ENCODE measurements around the gene SLIT3.

SLIT3 gene

DNA sequence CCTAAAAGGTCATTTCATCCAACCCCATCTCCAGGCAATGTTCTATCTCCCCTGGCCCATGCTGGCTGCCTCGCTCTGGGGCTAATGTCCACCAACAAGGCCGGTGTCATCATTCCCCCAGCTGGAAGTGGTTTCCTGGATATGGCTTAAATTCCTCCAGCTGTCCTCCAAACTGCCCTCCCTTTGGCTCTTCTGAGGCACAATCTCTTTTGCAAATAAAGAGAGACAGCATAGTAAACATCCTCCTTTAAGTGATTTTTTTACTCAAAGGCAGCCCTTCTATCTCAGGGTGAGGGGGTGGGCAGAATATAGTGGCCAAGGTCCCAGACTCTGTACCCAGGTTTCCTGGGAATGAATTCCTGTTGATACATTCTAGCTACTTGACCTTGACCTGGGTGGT is 604.3 kb downstream of the SLIT3 start:
- DNase-seq (ENCODE audit: low spot score), result no peak

DNA sequence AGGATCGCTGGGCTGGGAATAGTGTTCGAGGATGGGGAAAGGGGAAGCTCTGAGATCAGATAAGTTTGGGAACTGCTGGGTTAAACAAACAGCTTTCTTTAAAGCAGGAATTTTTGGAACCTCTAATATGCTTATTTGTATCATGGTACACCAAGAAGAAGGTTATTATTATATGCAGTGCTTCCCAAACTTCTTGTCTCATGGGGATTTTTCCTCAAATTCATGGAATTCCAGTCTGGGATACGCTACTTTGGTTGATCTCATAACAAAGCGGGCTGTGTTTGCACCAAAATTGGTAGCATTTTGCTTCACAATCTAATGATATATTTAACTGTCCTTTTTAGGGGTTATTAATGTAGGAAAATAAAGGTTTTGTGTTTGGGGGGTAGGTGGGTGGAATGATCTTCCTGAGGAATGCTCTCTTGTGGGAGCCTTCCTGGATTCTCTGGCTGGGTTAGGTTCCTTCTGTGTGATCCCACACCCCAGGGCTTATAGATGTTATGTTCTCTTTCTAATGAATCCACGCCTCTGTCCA is 605.6 kb downstream of the SLIT3 start:
- no peak for DNase-seq (ENCODE audit: low spot score)

DNA sequence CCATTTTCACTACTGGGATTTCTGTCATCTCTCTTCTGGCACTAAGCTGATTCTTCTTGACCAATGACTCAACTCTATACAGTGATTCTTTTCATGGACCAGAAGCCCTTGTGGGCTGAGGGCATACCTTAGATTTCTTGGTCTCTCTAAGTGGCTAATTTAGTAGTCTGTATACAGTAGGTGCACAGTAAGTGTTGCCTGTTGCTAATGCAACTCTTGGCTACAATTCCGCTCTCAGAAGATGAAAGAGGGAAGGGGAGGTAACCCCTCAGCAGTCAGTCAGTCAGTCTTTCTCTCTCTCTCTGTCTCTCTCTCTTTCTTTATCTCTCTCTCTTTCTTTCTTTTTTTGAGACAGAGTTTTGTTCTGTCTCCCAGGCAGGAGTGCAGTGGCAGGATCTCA is 606.6 kb downstream of the SLIT3 start:
- DNase-seq (ENCODE audit: low spot score), result no peak

DNA sequence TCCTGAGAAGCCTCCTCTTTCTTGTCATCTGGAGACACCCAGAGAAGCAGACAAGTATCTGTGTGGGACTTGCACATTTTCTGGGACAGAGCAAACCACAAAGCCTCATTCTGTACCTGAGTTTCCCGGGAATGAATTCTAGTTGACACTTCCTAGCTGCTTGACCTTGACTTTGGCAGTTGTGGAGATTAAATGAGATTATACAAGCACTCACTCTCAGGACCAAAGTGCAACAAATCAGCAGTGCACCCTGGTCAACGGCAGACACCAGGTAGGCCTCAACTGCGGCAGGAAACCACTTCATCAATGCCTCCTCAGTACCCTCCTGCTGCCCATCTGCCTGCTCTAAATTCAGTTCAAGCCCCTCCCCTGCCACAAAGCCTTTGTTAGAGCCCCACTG is 607.1 kb downstream of the SLIT3 start:
- no peak for DNase-seq (ENCODE audit: low spot score)

DNA sequence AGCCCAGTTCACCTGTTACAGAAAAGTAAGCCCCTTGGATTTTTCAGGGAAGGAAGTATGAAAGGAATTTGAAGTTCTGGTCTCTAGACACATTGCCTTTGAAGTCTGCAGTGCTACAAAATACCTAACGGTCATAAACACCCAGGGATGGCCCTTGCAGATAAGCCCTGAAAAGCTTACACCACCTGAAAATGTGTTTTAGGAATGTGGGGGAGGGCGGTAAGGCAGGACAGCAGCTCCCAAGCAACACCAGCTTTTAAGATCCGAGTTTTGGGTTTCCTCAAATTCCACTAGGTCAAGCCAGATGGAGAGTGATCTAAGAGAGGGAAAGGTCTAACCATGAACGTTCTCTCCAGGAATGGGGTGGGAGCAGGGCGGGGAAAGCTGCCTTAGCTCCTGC is 607.6 kb downstream of the SLIT3 start:
- no peak for DNase-seq (ENCODE audit: low spot score)

DNA sequence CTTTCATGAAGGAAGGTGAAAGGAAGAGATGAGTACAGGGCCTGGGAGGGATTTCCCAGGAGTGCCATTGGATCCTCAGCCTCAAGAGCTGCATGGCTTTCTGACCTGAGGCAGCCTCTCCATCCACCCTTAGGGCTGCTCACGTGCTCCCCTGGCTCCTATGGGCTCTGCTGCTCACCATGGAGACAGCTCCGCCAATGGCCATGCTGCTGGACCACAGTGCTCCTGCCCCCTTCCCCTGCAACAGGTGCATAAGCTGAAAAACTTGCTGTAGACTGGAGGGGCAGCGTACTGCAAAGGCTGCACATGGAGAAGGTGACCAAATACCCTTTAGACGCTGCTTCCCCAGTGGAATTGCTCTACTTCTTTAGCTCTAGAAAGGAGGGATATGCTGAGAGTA is 609.0 kb downstream of the SLIT3 start:
- DNase-seq (ENCODE audit: low spot score), result no peak

DNA sequence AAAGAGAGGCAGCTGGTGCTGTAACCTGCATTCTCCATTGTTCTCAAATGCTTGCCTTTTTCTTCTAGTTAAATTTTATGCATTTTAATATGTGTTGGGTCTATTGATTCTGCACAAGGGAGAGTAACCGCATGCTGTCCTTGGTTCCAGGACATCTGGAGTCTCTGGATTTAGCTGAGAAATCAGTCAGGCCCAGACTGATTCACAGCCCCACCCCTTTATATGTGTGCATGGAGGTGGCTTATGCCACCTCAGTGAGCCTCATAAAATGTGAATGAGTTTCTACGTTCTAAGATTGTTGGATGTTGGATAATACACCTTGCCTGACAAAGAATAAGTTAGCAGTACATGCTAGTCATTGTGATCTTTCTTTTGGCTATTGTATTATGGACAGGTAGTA is 611.7 kb downstream of the SLIT3 start:
- DNase-seq (ENCODE audit: low spot score), result no peak

DNA sequence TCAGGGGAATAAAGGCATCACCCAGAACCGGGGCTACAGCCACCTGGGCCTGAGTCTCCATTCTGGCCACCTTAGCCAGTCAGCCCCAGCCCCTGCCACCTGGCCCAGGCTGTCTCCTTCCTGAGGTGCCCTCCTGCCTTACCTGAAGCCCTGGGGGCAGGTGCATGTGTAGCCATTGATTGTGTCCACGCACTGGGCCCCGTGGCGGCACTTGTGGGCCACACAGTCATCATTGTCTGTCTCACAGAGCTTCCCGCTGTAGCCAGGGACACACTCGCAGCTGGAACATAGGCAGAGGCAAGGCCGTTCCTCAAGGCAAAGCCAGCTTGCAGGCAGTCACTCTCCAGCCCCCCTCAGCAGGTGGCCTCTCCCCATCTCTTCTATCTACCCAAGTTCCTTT is 614.1 kb downstream of the SLIT3 start:
- DNase-seq (ENCODE audit: low spot score), result no peak

DNA sequence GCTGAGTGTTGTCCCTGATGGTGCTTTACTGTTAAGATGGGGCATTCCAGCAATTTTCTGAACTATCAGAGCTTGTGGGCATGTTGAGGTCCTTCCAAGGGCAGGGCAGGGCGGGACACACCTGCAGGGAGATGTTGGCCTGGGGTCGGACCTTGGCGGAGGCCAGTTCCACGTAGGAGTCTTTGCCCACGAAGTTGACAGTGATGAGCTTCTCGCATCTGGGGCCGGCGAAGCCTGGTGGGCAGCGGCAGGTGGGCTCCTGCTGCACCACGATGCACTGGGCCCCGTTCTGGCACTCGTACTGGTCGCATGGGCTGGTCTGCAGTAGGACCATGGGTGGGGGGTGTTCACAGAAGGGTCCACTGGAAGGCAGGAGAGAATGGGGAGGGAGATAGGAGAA is 615.4 kb downstream of the SLIT3 start:
- DNase-seq (ENCODE audit: low spot score), result no peak

DNA sequence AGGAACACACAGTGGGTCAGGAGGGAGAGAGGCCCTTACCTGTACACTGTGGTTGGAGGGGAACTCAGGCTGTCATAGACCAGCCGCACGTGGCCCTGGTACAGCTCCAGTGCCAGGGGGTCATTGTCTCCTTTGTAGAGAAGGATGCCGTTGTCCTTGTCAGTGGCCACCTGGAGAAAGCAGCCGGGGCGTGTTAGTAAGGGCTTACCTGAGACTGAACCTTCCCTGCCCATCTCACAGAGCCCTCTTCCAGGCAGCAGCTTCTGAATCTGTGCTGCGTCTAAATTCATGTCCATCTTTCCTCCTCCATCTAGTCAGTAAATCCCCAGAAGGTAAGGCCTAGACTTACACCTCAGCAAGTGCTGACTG is 617.0 kb downstream of the SLIT3 start:
- no peak for DNase-seq (ENCODE audit: low spot score)

DNA sequence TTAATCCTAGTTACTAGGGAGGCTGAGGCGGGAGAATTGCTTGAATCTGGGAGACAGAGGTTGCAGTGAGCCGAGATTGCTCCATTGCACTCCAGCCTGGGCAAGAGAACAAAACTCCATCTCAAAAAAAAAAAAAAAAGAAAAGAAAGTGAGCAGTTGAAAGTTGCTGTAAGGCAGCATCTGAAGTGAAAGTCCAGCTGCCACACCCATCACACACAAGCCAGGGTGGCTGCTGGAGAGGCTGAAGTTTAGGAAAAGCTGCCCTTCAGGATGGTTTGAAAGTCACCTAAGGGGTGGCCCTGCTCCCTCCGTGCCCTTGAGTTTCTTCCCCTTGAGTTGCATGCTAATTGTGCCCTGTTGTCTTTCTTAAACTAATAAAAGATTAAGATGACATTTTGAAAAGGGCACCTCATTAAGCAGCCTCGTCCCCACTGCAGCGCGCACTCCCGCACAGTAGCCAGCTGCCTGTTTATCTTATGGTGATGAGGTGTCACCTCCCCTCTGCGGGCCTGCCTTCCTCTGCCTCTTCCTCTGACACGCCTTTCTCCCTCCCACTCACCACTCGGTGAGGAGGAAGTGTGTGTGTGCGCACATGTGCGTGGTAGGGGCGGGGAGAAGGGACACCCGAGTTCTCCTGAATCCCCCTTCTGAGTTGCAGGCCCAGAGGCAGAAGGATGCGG is 617.6 kb downstream of the SLIT3 start:
- no peak for DNase-seq (ENCODE audit: low spot score)

DNA sequence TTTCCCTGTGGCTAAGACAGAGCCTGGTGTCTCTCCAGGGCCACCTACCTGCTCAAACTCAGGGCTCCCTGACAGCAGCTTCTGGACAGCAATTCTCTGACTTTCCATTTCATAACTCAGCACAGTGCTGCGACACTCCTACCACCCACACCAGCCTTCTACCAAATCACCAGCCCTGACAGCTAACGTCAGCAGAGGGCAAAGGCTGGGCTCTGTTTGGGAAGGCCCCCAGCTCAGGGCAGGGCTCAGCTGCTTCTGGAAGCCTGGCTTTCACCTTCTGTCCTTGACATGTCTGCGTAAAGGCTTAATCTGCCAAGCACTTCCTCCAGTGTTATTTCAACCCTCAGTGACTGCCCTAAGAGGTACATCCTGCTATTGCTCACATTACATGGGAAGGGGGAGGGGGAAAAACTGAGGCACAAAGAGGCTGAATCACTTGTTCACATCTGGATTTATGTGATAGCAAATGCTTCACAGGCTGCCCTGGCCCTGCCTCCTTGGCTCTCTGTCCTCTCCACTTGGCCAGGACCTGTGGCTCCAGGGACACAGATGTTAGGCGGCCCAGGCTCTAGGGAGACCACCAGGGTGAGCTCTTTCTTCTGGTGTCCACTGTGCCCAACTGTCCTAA is 619.3 kb downstream of the SLIT3 start:
- peak; percentile 62 for DNase-seq (ENCODE audit: low spot score)

DNA sequence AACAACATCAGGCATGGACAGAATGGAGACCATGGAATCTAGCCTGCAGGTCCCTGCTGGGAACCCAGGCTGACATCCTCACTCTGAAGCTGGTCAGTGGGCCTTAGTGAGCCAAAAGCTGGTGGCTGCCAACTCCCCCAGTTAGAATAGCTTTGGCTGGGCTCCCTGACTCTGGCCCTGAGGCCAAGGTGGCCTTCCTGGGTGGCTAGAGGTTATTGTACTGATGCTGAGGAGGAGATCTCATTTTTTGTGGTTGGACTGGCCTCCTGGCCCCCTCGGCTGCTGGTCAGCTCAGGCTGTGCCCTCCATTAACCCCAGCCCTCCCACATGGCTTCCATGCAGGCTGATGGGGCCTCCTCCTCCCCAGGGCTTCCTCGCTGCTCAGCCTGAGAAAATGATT is 620.5 kb downstream of the SLIT3 start:
- no peak for DNase-seq (ENCODE audit: low spot score)

DNA sequence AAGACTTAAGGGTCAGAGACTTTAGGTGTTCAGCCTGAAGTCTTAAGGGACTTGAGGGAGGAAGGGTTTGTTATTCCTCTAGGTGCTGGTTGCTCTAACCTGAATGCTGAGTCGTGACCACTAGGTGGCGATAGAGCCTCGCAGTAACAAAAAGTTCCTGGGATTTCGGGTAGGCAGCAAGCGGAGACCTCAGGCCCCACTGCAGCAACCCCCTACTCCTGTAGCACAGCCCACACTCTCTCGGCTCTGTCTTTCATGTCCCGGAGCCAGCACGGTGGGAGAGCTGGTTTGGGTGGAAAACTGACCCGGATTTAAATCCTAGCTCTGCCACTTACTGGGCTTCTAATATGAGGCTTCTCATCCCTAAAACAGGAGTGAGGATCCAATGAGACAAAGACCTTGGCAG is 621.4 kb downstream of the SLIT3 start:
- DNase-seq (ENCODE audit: low spot score), result peak; percentile 67

DNA sequence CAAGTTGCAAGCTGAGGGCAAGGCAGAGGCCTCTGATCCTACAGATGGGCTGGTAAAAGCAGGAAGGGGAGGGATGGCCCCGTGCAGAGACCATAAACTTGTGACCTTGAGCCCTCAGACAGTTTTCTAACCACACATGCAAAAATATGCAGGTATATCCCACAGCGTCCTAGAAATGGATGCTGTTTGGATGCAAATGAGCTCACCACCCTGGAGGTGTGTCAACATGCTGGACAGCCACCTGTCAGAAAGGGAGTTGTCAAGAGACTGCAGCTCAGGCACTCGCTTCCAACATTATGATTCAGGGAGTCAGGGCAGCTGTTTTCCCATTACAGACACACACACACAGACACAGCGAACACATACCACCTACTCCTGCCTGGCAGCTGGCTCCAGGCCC is 624.4 kb downstream of the SLIT3 start:
- no peak for DNase-seq (ENCODE audit: low spot score)

DNA sequence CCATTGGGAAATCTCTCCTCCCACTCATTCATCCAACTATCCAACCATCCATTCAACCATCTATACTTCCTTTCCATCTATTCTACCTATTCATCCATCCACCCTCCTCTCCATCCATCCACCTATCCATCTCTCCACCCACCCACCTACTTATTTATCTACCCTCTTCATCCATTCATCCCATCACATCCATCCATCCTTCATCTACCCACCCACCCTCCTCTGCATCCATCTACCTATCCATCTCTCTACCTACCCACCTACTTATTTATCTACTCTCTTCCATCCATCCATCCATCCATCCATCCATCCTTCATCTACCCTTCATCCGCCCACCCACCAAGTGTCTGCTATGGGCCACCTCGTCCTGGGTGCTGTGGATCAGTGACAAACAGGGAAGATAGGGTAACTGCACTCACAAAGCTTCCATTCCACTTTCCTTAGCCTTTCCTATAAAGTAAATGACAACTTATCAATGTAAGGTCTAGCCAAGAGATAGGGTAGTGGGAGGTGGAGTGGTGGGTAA is 625.0 kb downstream of the SLIT3 start:
- no peak for DNase-seq (ENCODE audit: low spot score)

DNA sequence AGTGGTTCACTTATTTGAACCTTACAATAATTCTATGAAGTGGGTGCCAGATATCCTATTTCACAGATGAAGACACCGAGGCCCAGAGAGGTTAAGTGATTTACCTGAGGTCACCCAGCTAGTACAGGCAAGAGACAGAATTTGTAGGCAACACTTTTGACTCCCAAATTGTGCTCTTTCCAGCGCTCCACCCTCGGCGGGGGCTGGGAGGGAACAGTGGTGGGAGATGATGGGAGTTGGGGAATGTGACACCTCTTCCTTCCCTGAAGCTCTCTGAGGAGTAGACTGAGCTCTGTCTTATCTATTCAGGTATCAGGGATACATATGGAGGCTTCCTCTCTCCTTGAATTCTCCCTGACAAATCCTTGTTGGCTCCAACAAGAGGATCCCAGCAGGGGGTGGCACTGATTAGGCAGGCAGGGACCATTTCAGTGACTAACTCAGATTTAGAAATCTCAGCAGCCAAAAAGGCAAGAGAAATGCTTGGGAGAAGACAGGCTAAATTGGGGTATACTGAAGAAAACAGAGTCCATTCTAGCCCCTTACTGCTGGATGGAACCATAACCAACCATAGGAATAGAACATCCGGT is 626.0 kb downstream of the SLIT3 start:
- no peak for DNase-seq (ENCODE audit: low spot score)

DNA sequence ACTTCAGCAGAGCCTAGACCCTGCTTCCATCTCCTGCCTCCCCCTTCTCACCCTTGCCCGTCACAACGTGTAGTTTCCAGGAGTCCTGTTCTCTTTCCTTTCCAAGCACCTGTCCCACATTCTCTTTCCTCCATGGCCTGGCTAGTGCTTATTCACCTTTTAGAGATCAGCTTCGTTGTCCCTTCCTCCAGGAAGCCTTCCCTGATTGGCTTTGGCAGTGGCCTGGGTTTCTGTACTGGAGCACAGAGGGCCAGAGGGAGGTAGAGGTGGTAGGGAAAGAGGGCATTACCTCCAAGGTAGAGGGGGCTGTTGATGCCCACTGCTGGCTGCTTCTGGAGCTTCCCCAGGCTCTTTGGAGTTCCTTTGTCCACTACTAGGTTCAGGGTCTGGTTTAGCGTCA is 628.1 kb downstream of the SLIT3 start:
- no peak for DNase-seq (ENCODE audit: low spot score)

DNA sequence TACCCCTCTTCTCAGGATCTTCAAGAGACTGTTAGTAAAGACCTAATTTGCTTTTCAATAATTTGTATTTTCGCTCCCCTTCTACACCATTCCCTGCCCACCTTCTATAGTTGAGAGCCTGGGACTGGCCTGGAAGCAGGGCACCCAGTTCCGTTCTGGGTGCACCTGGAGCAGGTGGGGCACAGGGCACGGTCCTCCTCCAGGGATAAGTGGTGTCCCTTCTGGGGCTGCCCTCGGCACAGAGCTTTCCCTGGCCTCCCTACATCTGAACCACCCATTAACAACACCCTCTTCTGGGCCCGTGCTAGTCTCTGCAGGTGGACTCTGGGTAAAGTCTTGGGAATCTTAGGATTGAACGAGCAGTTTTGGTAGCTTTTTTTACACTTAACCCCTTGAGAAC is 628.9 kb downstream of the SLIT3 start:
- DNase-seq (ENCODE audit: low spot score), result no peak

DNA sequence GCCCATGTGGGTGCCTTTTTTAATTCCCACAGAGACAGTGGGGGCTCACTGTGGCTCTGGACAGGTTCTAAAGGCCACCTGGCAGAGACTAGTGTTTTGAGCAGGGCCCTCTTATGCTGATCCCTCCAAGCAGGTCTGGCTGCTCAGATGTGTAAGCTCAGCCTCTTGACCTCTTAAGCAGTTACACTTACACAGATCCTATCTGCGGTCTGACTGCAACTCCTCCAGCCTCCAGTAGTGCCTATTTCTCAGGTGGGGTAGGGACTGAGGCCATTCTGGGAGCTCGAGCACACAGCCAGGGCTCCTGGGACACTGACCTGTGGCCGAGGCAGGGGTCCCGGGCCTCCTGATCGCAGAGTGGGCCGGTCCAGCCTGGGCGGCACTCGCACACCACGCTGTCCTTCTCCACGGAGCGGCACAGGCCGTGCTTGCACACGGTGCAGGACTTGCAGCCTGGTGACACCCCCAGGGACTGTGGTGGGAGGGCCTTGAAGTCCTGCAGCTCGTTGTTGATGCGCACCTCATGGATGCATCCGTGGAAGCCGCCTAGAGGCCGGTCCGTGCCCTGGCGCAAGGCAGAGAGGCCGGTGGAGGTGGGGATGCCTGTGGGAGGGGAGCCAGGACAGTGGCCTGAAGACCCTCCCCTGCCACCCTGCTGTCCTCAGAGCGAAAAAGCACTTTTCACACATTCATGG is 629.9 kb downstream of the SLIT3 start:
- no peak for DNase-seq (ENCODE audit: low spot score)

DNA sequence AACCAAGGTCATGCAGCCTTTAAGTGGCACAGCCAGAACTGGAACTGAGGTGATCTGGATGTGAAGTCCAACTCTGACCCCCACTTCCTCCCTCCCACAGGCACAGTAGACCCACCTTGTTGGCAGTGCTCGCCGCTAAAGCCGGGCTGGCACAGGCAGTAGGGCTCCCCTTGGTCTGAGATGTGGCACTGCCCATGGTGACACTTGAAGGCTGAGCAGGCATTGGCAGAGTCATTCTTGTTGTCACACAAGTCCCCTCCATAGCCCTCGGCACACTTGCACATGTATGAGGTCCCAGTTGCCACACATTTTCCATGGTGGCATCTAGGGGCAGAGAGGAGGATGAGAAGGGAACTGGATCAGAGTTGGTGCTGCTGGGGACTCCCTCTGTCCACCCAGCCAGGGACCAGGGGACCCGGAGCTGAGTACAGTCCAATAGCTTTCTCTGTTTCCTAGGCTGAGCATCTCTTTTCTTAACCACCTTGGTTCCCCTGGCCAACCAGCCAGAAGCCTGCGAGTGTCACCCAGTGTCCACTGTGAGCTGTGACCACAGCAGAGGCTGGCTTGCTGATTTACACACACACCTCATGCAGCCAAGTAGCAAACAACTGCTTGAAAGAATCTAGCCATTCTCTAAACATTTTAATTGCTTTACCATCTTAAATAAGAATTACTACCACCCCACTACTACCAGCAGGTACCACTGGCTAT is 631.1 kb downstream of the SLIT3 start:
- DNase-seq (ENCODE audit: low spot score), result no peak

DNA sequence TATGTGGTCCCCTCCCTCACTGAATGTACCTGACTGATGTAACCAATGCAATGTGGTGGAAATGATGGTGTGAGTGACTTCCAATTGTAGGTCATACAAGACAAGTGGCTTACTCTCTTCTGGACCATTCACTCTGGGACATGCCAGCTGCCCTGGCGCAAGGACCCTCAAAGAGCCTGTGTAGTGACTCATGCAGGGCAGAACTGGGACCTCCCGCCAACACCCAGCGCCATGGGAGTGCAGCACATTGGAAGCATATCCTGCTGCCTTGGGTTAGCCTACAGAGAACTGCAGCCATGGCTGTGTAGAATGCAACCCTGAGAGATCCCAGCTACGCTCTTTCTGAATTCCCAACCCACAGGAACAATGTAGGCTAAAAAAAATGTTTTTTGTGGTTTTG is 631.8 kb downstream of the SLIT3 start:
- DNase-seq (ENCODE audit: low spot score), result no peak
